PC-9 (cell line): ENCODE data around the gene COL15A1. TPM values are rescaled to one million over a fixed set of nuclear protein-coding genes. Genes with fewer than 3 reads are reported as not detected.
A peak's percentile ranks its signal among the peaks of the same experiment; 100 is the strongest.

Experiments used
- BruUV-seq: library from RNA; stranded (reverse); fragments of 400-500 nt; replicated peaks from 2 replicates; lab custom pipeline; 2021; lab: Mats Ljungman, UMichigan
- CTCF ChIA-PET: fragments of 300-600 bp; sonication (Branson Sonifier 250); formaldehyde crosslinking; loops from one replicate; lab custom pipeline; 2022; ENCODE audit warnings: antibody characterized with exemption; lab: Charles Lee
- POLR2A ChIA-PET: fragments of 300-600 bp; sonication (Branson Sonifier 250); formaldehyde crosslinking; loops from one replicate; lab custom pipeline; 2022; ENCODE audit warnings: antibody characterized with exemption; ENCODE audit not compliant: unreplicated experiment; lab: Charles Lee
- DNase-seq, 2 experiments: peaks; one replicate each; pipeline versions ENCODE4 v3.0.0 to v3.0.0-alpha.2; 2015 to 2022; ENCODE audit warnings: mixed read lengths in 1 of 2
- H2AFZ ChIP-seq: fragments of 200-600 bp; sonication (generic); 2 replicates; pipeline ENCODE4 v1.8.1; 2017; ENCODE audit warnings: antibody characterized with exemption
- H3F3A ChIP-seq: fragments of 200-600 bp; sonication (generic); 2 replicates; pipeline ENCODE4 v1.8.1; 2017; ENCODE audit warnings: antibody characterized with exemption, mild to moderate bottlenecking, low read depth; ENCODE audit not compliant: insufficient read depth
- H3K27ac ChIP-seq: fragments of 200-600 bp; sonication (generic); 2 replicates; pipeline ENCODE4 v1.6.1; 2016; ENCODE audit warnings: mixed run types
- H3K27me3 ChIP-seq: fragments of 200-600 bp; sonication (generic); 2 replicates; pipeline ENCODE4 v1.6.1; 2016; ENCODE audit warnings: low read depth, mixed run types; ENCODE audit not compliant: insufficient read depth
- H3K36me3 ChIP-seq: fragments of 200-600 bp; sonication (generic); 2 replicates; pipeline ENCODE4 v1.6.1; 2016; ENCODE audit warnings: low read depth, mixed run types
- H3K4me1 ChIP-seq: fragments of 200-600 bp; sonication (generic); replicated peaks from 2 replicates; pipeline ENCODE4 v1.6.1; 2016; ENCODE audit warnings: mixed run types; ENCODE audit not compliant: insufficient read depth
- H3K4me2 ChIP-seq: fragments of 200-600 bp; sonication (generic); 2 replicates; pipeline ENCODE4 v1.6.1; 2017; ENCODE audit warnings: mixed run types
- H3K4me3 ChIP-seq: fragments of 200-600 bp; sonication (generic); 2 replicates; pipeline ENCODE4 v1.6.1; 2016; ENCODE audit warnings: mixed run types
- H3K79me2 ChIP-seq: fragments of 200-600 bp; sonication (generic); 2 replicates; pipeline ENCODE4 v1.6.1; 2017; ENCODE audit warnings: low read depth, mixed run types
- H3K9me2 ChIP-seq: fragments of 200-600 bp; sonication (generic); 2 replicates; pipeline ENCODE4 v1.8.1; 2017; ENCODE audit warnings: mild to moderate bottlenecking; ENCODE audit not compliant: insufficient read depth
- H3K9me3 ChIP-seq: fragments of 200-600 bp; sonication (generic); 2 replicates; pipeline ENCODE4 v1.8.1; 2016; ENCODE audit warnings: low read depth; ENCODE audit not compliant: insufficient read depth
- H4K20me1 ChIP-seq: fragments of 200-600 bp; sonication (generic); 2 replicates; pipeline ENCODE4 v1.8.1; 2017; ENCODE audit not compliant: insufficient read depth
- EZH2 ChIP-seq: fragments of 200-600 bp; sonication (generic); IDR thresholded peaks from 2 replicates; pipeline ENCODE4 v1.8.0; 2017; ENCODE audit warnings: antibody characterized with exemption, low read depth
- intact Hi-C: fragments of 100-400 bp; cut with micrococcal nuclease; formaldehyde crosslinking; loops from one replicate; pipeline ENCODE4 v1.10.0; 2022; ENCODE audit not compliant: unreplicated experiment
- total RNA-seq: library from RNA; stranded (reverse); gene quantifications from 2 replicates; pipeline ENCODE4 v1.2.3, GENCODE V29; 2021
- TF ChIP-seq, protein P1 (sequence below): fragments of 200-600 bp; sonication (generic); conservative IDR thresholded peaks from 2 replicates; pipeline ENCODE4 v1.6.1; 2017; ENCODE audit warnings: mixed run types, antibody characterized with exemption, mild to moderate bottlenecking, moderate library complexity

The COL15A1 gene
- total RNA-seq, 1 experiment from 2014 or later: not detected

DNA sequence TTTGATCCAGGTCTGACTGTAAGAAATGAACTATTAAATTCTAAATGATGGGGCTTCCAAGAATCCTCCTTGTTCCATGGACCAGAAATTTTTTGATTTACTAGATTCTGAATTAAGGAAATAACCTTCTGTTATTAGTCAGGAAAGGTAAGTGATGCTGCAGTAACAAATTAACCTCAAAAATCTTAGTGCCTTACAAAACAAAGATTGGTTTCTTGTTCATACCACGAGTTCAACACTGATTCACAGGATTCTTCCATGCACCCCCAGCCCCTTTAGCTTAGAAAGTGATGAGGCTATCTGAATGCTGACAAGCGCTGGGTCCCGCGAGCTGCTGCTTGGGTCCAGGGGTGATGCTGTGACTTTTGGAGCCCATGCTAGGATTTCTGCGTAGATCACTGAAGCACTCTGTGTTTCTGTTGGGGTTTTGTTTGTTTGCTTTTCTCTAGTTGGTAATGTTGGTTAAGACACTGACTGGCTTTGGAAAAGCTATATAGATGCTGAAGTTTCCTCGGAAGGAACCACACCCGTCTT is 52.3 kb downstream of the COL15A1 start:
- Histone ChIP-seq H3K9me2 (no peaks in the 10 kb centered on the region), H3K27me3 (no peaks in the 10 kb centered on the region), H3K4me1 (no peaks in the 10 kb centered on the region), H2AFZ (no peak overlapping the region), H3K9me3 (no peaks in the 10 kb centered on the region), H3K4me2 (no peak overlapping the region), H3F3A (no peaks in the 10 kb centered on the region), H4K20me1 (no peaks in the 10 kb centered on the region), H3K36me3 (no peaks in the 10 kb centered on the region), H3K79me2 (no peaks in the 10 kb centered on the region), H3K4me3 (no peak overlapping the region), H3K27ac (no peak overlapping the region)
- ChIA-PET CTCF (no interaction called here), POLR2A (no interaction called here)
- no peak for DNase-seq
- no peak for TF ChIP-seq EZH2
- TF ChIP-seq, protein P1, sequence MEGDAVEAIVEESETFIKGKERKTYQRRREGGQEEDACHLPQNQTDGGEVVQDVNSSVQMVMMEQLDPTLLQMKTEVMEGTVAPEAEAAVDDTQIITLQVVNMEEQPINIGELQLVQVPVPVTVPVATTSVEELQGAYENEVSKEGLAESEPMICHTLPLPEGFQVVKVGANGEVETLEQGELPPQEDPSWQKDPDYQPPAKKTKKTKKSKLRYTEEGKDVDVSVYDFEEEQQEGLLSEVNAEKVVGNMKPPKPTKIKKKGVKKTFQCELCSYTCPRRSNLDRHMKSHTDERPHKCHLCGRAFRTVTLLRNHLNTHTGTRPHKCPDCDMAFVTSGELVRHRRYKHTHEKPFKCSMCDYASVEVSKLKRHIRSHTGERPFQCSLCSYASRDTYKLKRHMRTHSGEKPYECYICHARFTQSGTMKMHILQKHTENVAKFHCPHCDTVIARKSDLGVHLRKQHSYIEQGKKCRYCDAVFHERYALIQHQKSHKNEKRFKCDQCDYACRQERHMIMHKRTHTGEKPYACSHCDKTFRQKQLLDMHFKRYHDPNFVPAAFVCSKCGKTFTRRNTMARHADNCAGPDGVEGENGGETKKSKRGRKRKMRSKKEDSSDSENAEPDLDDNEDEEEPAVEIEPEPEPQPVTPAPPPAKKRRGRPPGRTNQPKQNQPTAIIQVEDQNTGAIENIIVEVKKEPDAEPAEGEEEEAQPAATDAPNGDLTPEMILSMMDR: no peak
- intact Hi-C loops: no loop called here
- BruUV-seq: no TSS peak

GRCh38 chr9:98997604-98998003 is 53.9 kb downstream of the COL15A1 start:
- H3K27me3 ChIP-seq: no peaks in the 10 kb centered on the region
- TF ChIP-seq, protein P1: no peak
- no peak for TF ChIP-seq EZH2
- H3K4me1 ChIP-seq: no peaks in the 10 kb centered on the region
- H3K27ac ChIP-seq: no peak overlapping the region
- DNase-seq: no peak
- BruUV-seq: no TSS peak
- no peaks in the 10 kb centered on the region for H3K9me3 ChIP-seq
- no peak overlapping the region for H3K4me2 ChIP-seq
- no peaks in the 10 kb centered on the region for H3F3A ChIP-seq
- no peaks in the 10 kb centered on the region for H3K9me2 ChIP-seq
- H4K20me1 ChIP-seq: no peaks in the 10 kb centered on the region
- H3K4me3 ChIP-seq: no peak overlapping the region
- no peak overlapping the region for H2AFZ ChIP-seq
- intact Hi-C loops: loop anchor here (2.0 kb wide), 1 partner anchor 1075 kb away; the partner anchor contains the start of gene TRMO
- POLR2A ChIA-PET: interaction anchor here (0.6 kb wide), 1 partner anchor 149 kb away, joined by 5 read pairs; no protein-coding TSS in a partner anchor
- CTCF ChIA-PET: interaction anchor here (1.1 kb wide), 1 partner anchor 191 kb away, joined by 3 read pairs; no protein-coding TSS in a partner anchor
- no peaks in the 10 kb centered on the region for H3K36me3 ChIP-seq
- H3K79me2 ChIP-seq: no peaks in the 10 kb centered on the region

GRCh38 chr9:98998441-98999151 is 54.9 kb downstream of the COL15A1 start:
- H3F3A ChIP-seq: no peaks in the 10 kb centered on the region
- peak in 1 of 2 experiments; percentile 67 for DNase-seq
- H2AFZ ChIP-seq: no peak overlapping the region
- BruUV-seq: no TSS peak
- no peaks in the 10 kb centered on the region for H4K20me1 ChIP-seq
- intact Hi-C loops: loop anchor here (1.0 to 2.0 kb wide), 3 partner anchors 150 to 1076 kb away; partner anchors contain the start of gene TRMO
- H3K4me3 ChIP-seq: no peak overlapping the region
- H3K27me3 ChIP-seq: no peaks in the 10 kb centered on the region
- ChIA-PET POLR2A (interaction anchor here (0.6 kb wide), 1 partner anchor 105 kb away, joined by 4 read pairs; no protein-coding TSS in a partner anchor), CTCF (interaction anchor here (0.5 to 1.1 kb wide), 5 partner anchors 10 to 1155 kb away, joined by 3 to 10 read pairs (median 3); no protein-coding TSS in a partner anchor)
- H3K4me2 ChIP-seq: no peak overlapping the region; the same call in 1 of the 2 replicates
- H3K79me2 ChIP-seq: no peaks in the 10 kb centered on the region
- no peak for TF ChIP-seq EZH2
- TF ChIP-seq, protein P1: peak; percentile 88
- no peak overlapping the region for H3K27ac ChIP-seq
- H3K9me3 ChIP-seq: no peaks in the 10 kb centered on the region
- H3K4me1 ChIP-seq: no peaks in the 10 kb centered on the region
- H3K36me3 ChIP-seq: no peaks in the 10 kb centered on the region
- no peaks in the 10 kb centered on the region for H3K9me2 ChIP-seq
